ENCODE data around the gene GPC5. TPM values are rescaled to one million over a fixed set of nuclear protein-coding genes. Genes with fewer than 3 reads are reported as not detected.

GPC5 gene
- total RNA-seq, 1 experiment from 2014 or later: 0.15 TPM

- H3K79me2 ChIP-seq (ENCODE audit: insufficient read depth, low read length): no peaks in the 10 kb centered on the region
- no peak overlapping the region for H3K4me2 ChIP-seq (ENCODE audit: insufficient read depth, insufficient read length, low read length)
- no peak overlapping the region for H3K56ac ChIP-seq (ENCODE audit: insufficient read length, low read depth, low read length)
- no peaks in the 10 kb centered on the region for H3K9me3 Mint-ChIP-seq
- H3K4me1 Mint-ChIP-seq: no peaks in the 10 kb centered on the region
- no peaks in the 10 kb centered on the region for H3K27me3 ChIP-seq (ENCODE audit: insufficient read depth, low read length)
- H3K36me3 Mint-ChIP-seq (ENCODE audit: insufficient read depth in 1 of 3, low read depth in 3 of 3): no peaks in the 10 kb centered on the region
- no peak overlapping the region for H4K5ac ChIP-seq (ENCODE audit: insufficient read length, low read depth, low read length)
- no peak overlapping the region for H4K91ac ChIP-seq (ENCODE audit: insufficient read length, low read depth, low read length)
- no peaks in the 10 kb centered on the region for H3K4me1 ChIP-seq (ENCODE audit: insufficient read depth, low read length)
- TF ChIP-seq, protein P1, sequence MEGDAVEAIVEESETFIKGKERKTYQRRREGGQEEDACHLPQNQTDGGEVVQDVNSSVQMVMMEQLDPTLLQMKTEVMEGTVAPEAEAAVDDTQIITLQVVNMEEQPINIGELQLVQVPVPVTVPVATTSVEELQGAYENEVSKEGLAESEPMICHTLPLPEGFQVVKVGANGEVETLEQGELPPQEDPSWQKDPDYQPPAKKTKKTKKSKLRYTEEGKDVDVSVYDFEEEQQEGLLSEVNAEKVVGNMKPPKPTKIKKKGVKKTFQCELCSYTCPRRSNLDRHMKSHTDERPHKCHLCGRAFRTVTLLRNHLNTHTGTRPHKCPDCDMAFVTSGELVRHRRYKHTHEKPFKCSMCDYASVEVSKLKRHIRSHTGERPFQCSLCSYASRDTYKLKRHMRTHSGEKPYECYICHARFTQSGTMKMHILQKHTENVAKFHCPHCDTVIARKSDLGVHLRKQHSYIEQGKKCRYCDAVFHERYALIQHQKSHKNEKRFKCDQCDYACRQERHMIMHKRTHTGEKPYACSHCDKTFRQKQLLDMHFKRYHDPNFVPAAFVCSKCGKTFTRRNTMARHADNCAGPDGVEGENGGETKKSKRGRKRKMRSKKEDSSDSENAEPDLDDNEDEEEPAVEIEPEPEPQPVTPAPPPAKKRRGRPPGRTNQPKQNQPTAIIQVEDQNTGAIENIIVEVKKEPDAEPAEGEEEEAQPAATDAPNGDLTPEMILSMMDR (conservative IDR thresholded peaks at IDR 0.05): no peak
- H3K23ac ChIP-seq (ENCODE audit: insufficient read length, low read depth, low read length): no peak overlapping the region
- no peak overlapping the region for H3K27ac ChIP-seq (ENCODE audit: insufficient read length, low read depth, low read length)
- no peak overlapping the region for H3K4me3 Mint-ChIP-seq
- H3K9me3 ChIP-seq (ENCODE audit: control insufficient read depth, low read depth, low read length): no peaks in the 10 kb centered on the region
- H4K20me1 ChIP-seq (ENCODE audit: control insufficient read depth, insufficient read depth, insufficient read length): no peaks in the 10 kb centered on the region
- no peak overlapping the region for H2BK20ac ChIP-seq (ENCODE audit: low read depth, low read length, poor library complexity, severe bottlenecking)
- no peak overlapping the region for H3K4ac ChIP-seq (ENCODE audit: low read depth, low read length)
- no peak overlapping the region for H2AK5ac ChIP-seq (ENCODE audit: insufficient read length, low read length)
- no peak overlapping the region for H3K14ac ChIP-seq (ENCODE audit: insufficient read depth, low read length)
- no peak overlapping the region for H3T11ph ChIP-seq (ENCODE audit: low read length)
- no peak overlapping the region for H4K8ac ChIP-seq (replicated peaks; ENCODE audit: insufficient read length, low read depth, low read length)
- no peak for DNase-seq
- WGBS (ENCODE audit: extremely low coverage, insufficient read length, low lambda C conversion rate): no CpG with 5 or more reads among the region's 2 CpGs
- H3K27me3 Mint-ChIP-seq (ENCODE audit: low read depth): no peaks in the 10 kb centered on the region; the same call in 1 of the 2 replicates
- H2BK12ac ChIP-seq (ENCODE audit: insufficient read length, low read depth, low read length): no peak overlapping the region
- H3K23me2 ChIP-seq (ENCODE audit: insufficient read length, low read depth, low read length, poor library complexity, severe bottlenecking): no peaks in the 10 kb centered on the region
- no peak overlapping the region for H3K27ac Mint-ChIP-seq
- H2BK5ac ChIP-seq (ENCODE audit: insufficient read length, low read length): no peak overlapping the region
- H3K18ac ChIP-seq (ENCODE audit: insufficient read length, low read depth, low read length): no peak overlapping the region
- no peak overlapping the region for H2AFZ ChIP-seq (ENCODE audit: low read length)
- H3K9ac ChIP-seq (ENCODE audit: extremely low read depth, insufficient read length, low read length): no peak overlapping the region
- H2BK15ac ChIP-seq (ENCODE audit: low read depth, low read length): no peak overlapping the region
- no peak overlapping the region for H2BK120ac ChIP-seq (ENCODE audit: low read depth, low read length, poor library complexity, severe bottlenecking)
- no peaks in the 10 kb centered on the region for H3K79me1 ChIP-seq (ENCODE audit: insufficient read depth, low read depth, low read length, poor library complexity, severe bottlenecking)
These were observed 511.2 kb downstream of the GPC5 start for GRCh38 chr13:91909617-91910016.

All from H9 (cell line).